ENCODE results near the gene SOCS3. TPM values are rescaled to one million over a fixed set of nuclear protein-coding genes. Genes with fewer than 3 reads are reported as not detected.

Gene SOCS3
- total RNA-seq, 3 donors from 2014 or later (not counting 1 experiment from before 2014, with no cell fraction given): 39.0 to 47.9 (median 43.6) TPM

GRCh38 chr17:78366109-78366848 lies 6.4 kb upstream of the SOCS3 start:
- ATAC-seq: no peak
- no peak overlapping the region for H3K27ac Mint-ChIP-seq
- intact Hi-C loops (cut with micrococcal nuclease): no loop called here

GRCh38 chr17:78365561-78366108 lies 5.8 kb upstream of the SOCS3 start:
- DNase-seq (no peak), ATAC-seq (no peak)
- Mint-ChIP-seq H3K36me3 (no peaks in the 10 kb centered on the region), H3K9me3 (no peaks in the 10 kb centered on the region), H3K27me3 (ENCODE audit: low read depth in 2 of 2) (peaks cover 2 to 6% of the 10 kb centered on the region in 2 donors), H3K4me1 (peaks cover 9 to 17% of the 10 kb centered on the region in 2 donors), H3K27ac (no peak overlapping the region), H3K4me3 (no peak overlapping the region)
- 96% methylated on average over 12 of the region's 16 CpGs for WGBS (ENCODE audit: insufficient coverage)
- H3K27ac ChIP-seq (ENCODE audit: low read length): no peak overlapping the region
- peaks cover 17% of the 10 kb centered on the region for H3K4me1 ChIP-seq (ENCODE audit: control insufficient read depth, insufficient read depth, low read length)
- TF ChIP-seq CTCF (IDR thresholded peaks at IDR 0.05): no peak
- H3K27me3 ChIP-seq (ENCODE audit: control insufficient read depth, insufficient read depth, low read length): no peaks in the 10 kb centered on the region
- no peaks in the 10 kb centered on the region for H3K9me3 ChIP-seq (ENCODE audit: control insufficient read depth, insufficient read depth, low read length)
- H3K4me3 ChIP-seq (ENCODE audit: low read length): no peak overlapping the region
- no peaks in the 10 kb centered on the region for H3K36me3 ChIP-seq (ENCODE audit: control insufficient read depth, insufficient read depth, low read length)
- intact Hi-C loops (cut with micrococcal nuclease): no loop called here

More at GRCh38 chr17:78366109-78366848, 6.4 kb upstream of the SOCS3 start:
- H3K27me3 Mint-ChIP-seq (ENCODE audit: low read depth in 2 of 2): peaks cover 2 to 6% of the 10 kb centered on the region in 2 donors
- no peaks in the 10 kb centered on the region for H3K36me3 Mint-ChIP-seq
- Histone ChIP-seq H3K9me3 (ENCODE audit: control insufficient read depth, insufficient read depth, low read length) (no peaks in the 10 kb centered on the region), H3K4me1 (ENCODE audit: control insufficient read depth, insufficient read depth, low read length) (peaks cover 13% of the 10 kb centered on the region), H3K27me3 (ENCODE audit: control insufficient read depth, insufficient read depth, low read length) (no peaks in the 10 kb centered on the region), H3K4me3 (ENCODE audit: low read length) (no peak overlapping the region), H3K27ac (ENCODE audit: low read length) (no peak overlapping the region), H3K36me3 (ENCODE audit: control insufficient read depth, insufficient read depth, low read length) (no peaks in the 10 kb centered on the region)
- no peaks in the 10 kb centered on the region for H3K9me3 Mint-ChIP-seq
- no peak for TF ChIP-seq CTCF (IDR thresholded peaks at IDR 0.05)
- DNase-seq: no peak
- H3K4me1 Mint-ChIP-seq: peaks cover 9 to 13% of the 10 kb centered on the region in 2 donors
- WGBS (ENCODE audit: insufficient coverage): 82% methylated on average over 18 of the region's 18 CpGs
- H3K4me3 Mint-ChIP-seq: no peak overlapping the region

GRCh38 chr17:78364436-78365281 lies 4.8 kb upstream of the SOCS3 start:
- no peak for DNase-seq
- Histone ChIP-seq H3K36me3 (ENCODE audit: control insufficient read depth, insufficient read depth, low read length) (no peaks in the 10 kb centered on the region), H3K27ac (ENCODE audit: low read length) (no peak overlapping the region), H3K9me3 (ENCODE audit: control insufficient read depth, insufficient read depth, low read length) (no peaks in the 10 kb centered on the region), H3K27me3 (ENCODE audit: control insufficient read depth, insufficient read depth, low read length) (no peaks in the 10 kb centered on the region), H3K4me3 (ENCODE audit: low read length) (no peak overlapping the region), H3K4me1 (ENCODE audit: control insufficient read depth, insufficient read depth, low read length) (peaks cover 22% of the 10 kb centered on the region)
- intact Hi-C loops (cut with micrococcal nuclease): loop anchor here (5.0 kb wide), 1 partner anchor 77 kb away; no protein-coding TSS in a partner anchor
- Mint-ChIP-seq H3K4me3 (no peak overlapping the region), H3K9me3 (no peaks in the 10 kb centered on the region), H3K27me3 (ENCODE audit: low read depth in 2 of 2) (peaks cover 2 to 6% of the 10 kb centered on the region in 2 donors), H3K36me3 (no peaks in the 10 kb centered on the region), H3K4me1 (peaks cover 9 to 19% of the 10 kb centered on the region in 2 donors), H3K27ac (no peak overlapping the region)
- TF ChIP-seq CTCF (IDR thresholded peaks at IDR 0.05): no peak
- peak in 1 of 3 donors; percentile 38 for ATAC-seq
- 19% methylated on average over 25 of the region's 26 CpGs for WGBS (ENCODE audit: insufficient coverage)

Measured in natural killer cell (primary cell).